ENCODE results near the gene ZBTB24. TPM values are rescaled to one million over a fixed set of nuclear protein-coding genes. Genes with fewer than 3 reads are reported as not detected.

The ZBTB24 gene
- total RNA-seq, 4 donors from 2014 or later, result 7.0 to 10.9 (median 9.0) TPM

GRCh38 chr6:109456710-109457561, 26.1 kb downstream of the ZBTB24 start:
- TF ChIP-seq, protein P1, sequence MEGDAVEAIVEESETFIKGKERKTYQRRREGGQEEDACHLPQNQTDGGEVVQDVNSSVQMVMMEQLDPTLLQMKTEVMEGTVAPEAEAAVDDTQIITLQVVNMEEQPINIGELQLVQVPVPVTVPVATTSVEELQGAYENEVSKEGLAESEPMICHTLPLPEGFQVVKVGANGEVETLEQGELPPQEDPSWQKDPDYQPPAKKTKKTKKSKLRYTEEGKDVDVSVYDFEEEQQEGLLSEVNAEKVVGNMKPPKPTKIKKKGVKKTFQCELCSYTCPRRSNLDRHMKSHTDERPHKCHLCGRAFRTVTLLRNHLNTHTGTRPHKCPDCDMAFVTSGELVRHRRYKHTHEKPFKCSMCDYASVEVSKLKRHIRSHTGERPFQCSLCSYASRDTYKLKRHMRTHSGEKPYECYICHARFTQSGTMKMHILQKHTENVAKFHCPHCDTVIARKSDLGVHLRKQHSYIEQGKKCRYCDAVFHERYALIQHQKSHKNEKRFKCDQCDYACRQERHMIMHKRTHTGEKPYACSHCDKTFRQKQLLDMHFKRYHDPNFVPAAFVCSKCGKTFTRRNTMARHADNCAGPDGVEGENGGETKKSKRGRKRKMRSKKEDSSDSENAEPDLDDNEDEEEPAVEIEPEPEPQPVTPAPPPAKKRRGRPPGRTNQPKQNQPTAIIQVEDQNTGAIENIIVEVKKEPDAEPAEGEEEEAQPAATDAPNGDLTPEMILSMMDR (IDR thresholded peaks at IDR 0.05; ENCODE audit: low read depth), result no peak

DNA sequence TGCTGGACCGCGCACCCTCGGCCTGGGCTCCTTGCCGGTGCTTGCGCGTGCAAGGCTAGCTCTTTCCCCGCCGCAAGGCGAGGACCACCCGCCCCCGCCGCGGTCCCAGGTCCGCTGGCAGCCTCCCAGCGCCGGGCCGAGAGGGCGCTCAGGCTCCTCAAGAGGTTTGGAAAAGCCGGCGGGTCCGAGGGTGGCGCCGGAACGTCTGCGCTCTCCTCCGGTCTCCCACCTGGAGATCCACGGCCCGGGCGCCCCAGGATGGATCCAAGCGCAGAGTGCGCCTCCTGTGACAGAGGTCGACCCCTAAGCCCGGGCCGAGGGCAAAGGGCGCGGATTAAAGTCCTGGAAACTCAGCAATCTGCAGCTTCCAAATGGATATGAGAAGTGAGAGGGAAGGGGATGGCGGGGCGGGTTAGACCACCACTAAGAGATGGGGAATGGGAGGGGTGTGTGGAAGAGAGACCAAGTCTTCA, 26.9 kb downstream of the ZBTB24 start:
- TF ChIP-seq, protein P1 (IDR thresholded peaks at IDR 0.05; ENCODE audit: low read depth), result no peak

- TF ChIP-seq, protein P1 (IDR thresholded peaks at IDR 0.05; ENCODE audit: low read depth), result no peak
Observed at GRCh38 chr6:109455437-109456110, 27.4 kb downstream of the ZBTB24 start, which contains the start of gene MICAL1. MICAL1 (minus strand) TSS chr6:109455772; CDS start chr6:109454196, 1,576 bp downstream.

DNA sequence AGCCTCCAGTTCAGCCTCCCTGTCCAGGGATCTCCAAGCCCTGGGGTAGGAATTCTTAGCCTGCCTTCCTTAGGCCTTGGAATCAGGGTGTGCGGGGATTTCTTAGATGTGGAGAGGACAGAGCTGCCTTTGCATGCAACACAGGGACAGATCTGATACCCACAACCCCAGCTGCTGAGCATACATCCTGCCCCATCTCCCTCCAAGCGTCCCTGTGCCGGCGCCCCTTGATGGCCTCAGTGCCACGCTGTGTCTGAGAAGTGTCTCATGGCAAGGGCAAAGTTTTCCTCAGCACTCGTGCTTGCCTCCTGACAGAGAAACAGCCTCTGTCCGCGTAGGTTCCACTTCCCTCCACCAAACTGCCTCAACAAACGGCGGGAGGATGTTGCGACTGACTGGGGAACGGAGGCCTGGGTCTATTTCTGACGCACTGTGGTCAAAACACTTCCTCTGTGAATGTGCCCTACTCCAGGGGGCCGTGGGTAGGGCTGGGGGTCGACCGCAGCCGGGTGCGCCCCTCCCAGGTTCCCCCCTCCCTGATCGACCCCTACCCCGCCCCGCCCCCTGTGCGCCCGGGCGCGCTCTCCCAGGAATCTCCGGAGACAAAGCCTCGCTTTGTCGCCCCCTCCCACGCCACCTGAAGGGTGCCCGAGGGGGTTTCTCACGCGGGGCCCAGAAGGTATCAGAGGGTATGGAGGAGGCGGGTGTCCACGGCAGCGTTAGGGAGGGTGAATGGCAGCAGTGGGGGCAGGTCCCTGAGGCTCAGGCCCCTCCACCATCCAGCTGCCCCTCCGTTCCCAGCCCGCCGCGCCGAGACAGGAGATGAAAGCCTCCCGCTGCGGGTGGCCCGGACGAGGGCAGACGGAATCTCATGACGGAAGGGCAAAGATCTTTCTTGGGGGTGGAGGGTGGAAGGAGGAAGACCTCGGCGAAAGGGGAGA, 28.3 kb downstream of the ZBTB24 start:
- TF ChIP-seq, protein P1 (IDR thresholded peaks at IDR 0.05; ENCODE audit: low read depth), result no peak

- TF ChIP-seq, protein P1 (IDR thresholded peaks at IDR 0.05; ENCODE audit: low read depth), result no peak
Observed at GRCh38 chr6:109453594-109454495, 29.2 kb downstream of the ZBTB24 start.

DNA sequence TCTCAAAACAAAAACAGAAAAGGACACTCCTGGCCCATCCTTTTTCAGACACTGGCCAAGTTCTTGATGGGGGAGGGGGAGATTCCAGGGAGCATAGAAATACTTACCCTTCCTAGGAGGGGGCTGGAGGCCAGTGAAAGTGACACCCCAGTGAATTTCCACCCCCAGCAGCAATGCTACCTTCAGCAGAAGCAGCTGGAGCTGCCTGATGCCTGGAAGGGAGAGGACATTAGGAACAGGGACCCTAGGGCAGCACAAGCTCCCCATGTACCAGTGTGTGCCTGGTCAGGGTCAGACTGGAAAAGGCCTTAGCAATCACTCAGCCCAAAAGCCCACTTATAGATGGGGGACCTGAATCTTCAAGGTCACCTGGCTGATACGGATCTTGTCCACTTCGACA, 29.9 kb downstream of the ZBTB24 start:
- TF ChIP-seq, protein P1 (IDR thresholded peaks at IDR 0.05; ENCODE audit: low read depth), result no peak
